ENCODE measurements around the gene ITGB6.
"Not testable (repeated sequence)": the region's sequence is repeated elsewhere in the genome, so short reads cannot be mapped to it uniquely, and the experiment has no call there.

The ITGB6 gene

GRCh38 chr2:160209516-160209856, 9.4 kb upstream of the ITGB6 start:
- DNase-seq: no peak
- TF ChIP-seq GATA1 (IDR thresholded peaks at IDR 0.05; ENCODE audit: low read depth, low read length): no peak
- TF ChIP-seq POLR2A (IDR thresholded peaks at IDR 0.05; ENCODE audit: low read length): no peak

- no peak for TF ChIP-seq GATA1 (IDR thresholded peaks at IDR 0.05; ENCODE audit: low read depth, low read length)
- no peak for TF ChIP-seq POLR2A (IDR thresholded peaks at IDR 0.05; ENCODE audit: low read length)
- no peak for DNase-seq
Observed at GRCh38 chr2:160208655-160209515, 8.8 kb upstream of the ITGB6 start.

- no peak for DNase-seq
- TF ChIP-seq POLR2A (IDR thresholded peaks at IDR 0.05; ENCODE audit: low read length) (no peak), GATA1 (IDR thresholded peaks at IDR 0.05; ENCODE audit: low read depth, low read length) (no peak)
Observed at GRCh38 chr2:160207804-160208654, 8.0 kb upstream of the ITGB6 start.

GRCh38 chr2:160207271-160207670, 7.2 kb upstream of the ITGB6 start:
- TF ChIP-seq POLR2A (IDR thresholded peaks at IDR 0.05; ENCODE audit: low read length) (no peak), GATA1 (IDR thresholded peaks at IDR 0.05; ENCODE audit: low read depth, low read length) (no peak)
- DNase-seq: no peak

- no peak for DNase-seq
- TF ChIP-seq GATA1 (IDR thresholded peaks at IDR 0.05; ENCODE audit: low read depth, low read length) (no peak), POLR2A (IDR thresholded peaks at IDR 0.05; ENCODE audit: low read length) (no peak)
Observed at GRCh38 chr2:160206436-160206835, 6.4 kb upstream of the ITGB6 start.

GRCh38 chr2:160205505-160205904, 5.4 kb upstream of the ITGB6 start:
- no peak for DNase-seq
- TF ChIP-seq GATA1 (IDR thresholded peaks at IDR 0.05; ENCODE audit: low read depth, low read length): no peak
- no peak for TF ChIP-seq POLR2A (IDR thresholded peaks at IDR 0.05; ENCODE audit: low read length)

- no peak for TF ChIP-seq GATA1 (IDR thresholded peaks at IDR 0.05; ENCODE audit: low read depth, low read length)
- TF ChIP-seq POLR2A (IDR thresholded peaks at IDR 0.05; ENCODE audit: low read length): no peak
- no peak for DNase-seq
Observed at GRCh38 chr2:160203422-160203821, 3.4 kb upstream of the ITGB6 start.

- no peak for DNase-seq
- TF ChIP-seq POLR2A (IDR thresholded peaks at IDR 0.05; ENCODE audit: low read length) (no peak), GATA1 (IDR thresholded peaks at IDR 0.05; ENCODE audit: low read depth, low read length) (no peak)
Observed at GRCh38 chr2:160203007-160203406, 2.9 kb upstream of the ITGB6 start.

- DNase-seq: no peak
- TF ChIP-seq GATA1 (IDR thresholded peaks at IDR 0.05; ENCODE audit: low read depth, low read length) (no peak), POLR2A (IDR thresholded peaks at IDR 0.05; ENCODE audit: low read length) (no peak)
Observed at GRCh38 chr2:160201849-160202539, 1.9 kb upstream of the ITGB6 start.

- DNase-seq: no peak
- TF ChIP-seq GATA1 (IDR thresholded peaks at IDR 0.05; ENCODE audit: low read depth, low read length): no peak
- no peak for TF ChIP-seq POLR2A (IDR thresholded peaks at IDR 0.05; ENCODE audit: low read length)
Observed at GRCh38 chr2:160200921-160201320, 849 bp upstream of the ITGB6 start.

GRCh38 chr2:160199053-160199452, 1.0 kb downstream of the ITGB6 start:
- DNase-seq: no peak
- TF ChIP-seq POLR2A (IDR thresholded peaks at IDR 0.05; ENCODE audit: low read length) (no peak), GATA1 (IDR thresholded peaks at IDR 0.05; ENCODE audit: low read depth, low read length) (no peak)

- peak in 1 of 2 experiments; percentile 8 for DNase-seq
- no peak for TF ChIP-seq POLR2A (IDR thresholded peaks at IDR 0.05; ENCODE audit: low read length)
- no peak for TF ChIP-seq GATA1 (IDR thresholded peaks at IDR 0.05; ENCODE audit: low read depth, low read length)
Observed at GRCh38 chr2:160197587-160197986, 2.5 kb downstream of the ITGB6 start.

- no peak for TF ChIP-seq POLR2A (IDR thresholded peaks at IDR 0.05; ENCODE audit: low read length)
- no peak for TF ChIP-seq GATA1 (IDR thresholded peaks at IDR 0.05; ENCODE audit: low read depth, low read length)
- no peak for DNase-seq
Observed at GRCh38 chr2:160194946-160195345, 5.1 kb downstream of the ITGB6 start.

GRCh38 chr2:160194351-160194750, 5.7 kb downstream of the ITGB6 start:
- TF ChIP-seq GATA1 (IDR thresholded peaks at IDR 0.05; ENCODE audit: low read depth, low read length) (no peak), POLR2A (IDR thresholded peaks at IDR 0.05; ENCODE audit: low read length) (no peak)
- DNase-seq: no peak

GRCh38 chr2:160181146-160181836, 18.8 kb downstream of the ITGB6 start:
- not testable (repeated sequence) for DNase-seq

- not testable (repeated sequence) for DNase-seq
Observed at GRCh38 chr2:160180690-160181089, 19.4 kb downstream of the ITGB6 start.

Data from erythroblast (primary cell).